WTC11 (cell line): ENCODE data around the gene PRELP. TPM values are rescaled to one million over a fixed set of nuclear protein-coding genes. Genes with fewer than 3 reads are reported as not detected.

Source experiments
- ATAC-seq: fragments of 200-7000 bp; cut with Tn5 transposase; 2 replicates; pipeline ENCODE4 v1.10.0; 2021; ENCODE audit warnings: mild to moderate bottlenecking, moderate library complexity
- CTCF ChIA-PET: fragments of 300-600 bp; sonication (Branson Sonifier 250); formaldehyde crosslinking; loops from one replicate; lab custom pipeline; 2021; ENCODE audit warnings: antibody characterized with exemption; lab: Charles Lee
- POLR2A ChIA-PET: fragments of 350-600 bp; sonication (Branson Sonifier 250); formaldehyde crosslinking; loops from one replicate; lab custom pipeline; 2021; ENCODE audit warnings: antibody characterized with exemption; lab: Charles Lee
- DNase-seq: peaks from one replicate; pipeline ENCODE4 v3.0.0; 2021; ENCODE audit warnings: low spot score
- H3K27ac Mint-ChIP-seq: 2 replicates; pipeline ENCODE4 v1.8.0; 2021; ENCODE audit warnings: mixed read lengths
- H3K27me3 Mint-ChIP-seq: 2 replicates; pipeline ENCODE4 v1.8.0; 2021; ENCODE audit warnings: low read depth, mild to moderate bottlenecking, moderate library complexity, mixed read lengths
- H3K36me3 Mint-ChIP-seq: 2 replicates; pipeline ENCODE4 v1.8.0; 2021; ENCODE audit warnings: mixed read lengths
- H3K4me1 Mint-ChIP-seq: 2 replicates; pipeline ENCODE4 v1.8.0; 2022; ENCODE audit warnings: mixed read lengths
- H3K4me3 Mint-ChIP-seq: 2 replicates; pipeline ENCODE4 v1.8.0; 2021; ENCODE audit warnings: mild to moderate bottlenecking, moderate library complexity, mixed read lengths
- H3K9me3 Mint-ChIP-seq: 2 replicates; pipeline ENCODE4 v1.8.0; 2021; ENCODE audit warnings: mixed read lengths
- AFF4 ChIP-seq: sonication (generic); formaldehyde crosslinking; IDR thresholded peaks from 2 replicates; pipeline ENCODE4 v1.8.1; 2023; ENCODE audit warnings: mild to moderate bottlenecking, missing genetic modification reagents, borderline replicate concordance
- AR ChIP-seq: fragments of 250-450 bp; sonication (Bioruptor Pico); IDR thresholded peaks from 2 replicates; pipeline ENCODE4 v1.9.0; 2021; ENCODE audit warnings: mild to moderate bottlenecking
- ATF3 ChIP-seq: sonication (generic); formaldehyde crosslinking; conservative IDR thresholded peaks from 2 replicates; pipeline ENCODE4 v1.8.1; 2022; ENCODE audit warnings: mild to moderate bottlenecking, missing genetic modification reagents
- EMX1 ChIP-seq: fragments of 250-450 bp; sonication (Bioruptor Pico); IDR thresholded peaks from 2 replicates; pipeline ENCODE4 v1.8.0; 2021; ENCODE audit warnings: mild to moderate bottlenecking
- ERG ChIP-seq: fragments of 250-450 bp; sonication (Bioruptor Pico); IDR thresholded peaks from 2 replicates; pipeline ENCODE4 v1.8.0; 2021; ENCODE audit warnings: mild to moderate bottlenecking
- SOX15 ChIP-seq: fragments of 250-450 bp; sonication (Bioruptor Pico); IDR thresholded peaks from 2 replicates; pipeline ENCODE4 v1.9.0; 2021; ENCODE audit warnings: mild to moderate bottlenecking
- STAT6 ChIP-seq: sonication (generic); formaldehyde crosslinking; conservative IDR thresholded peaks from 2 replicates; pipeline ENCODE4 v1.8.1; 2023; ENCODE audit warnings: mild to moderate bottlenecking, low read depth, missing genetic modification reagents, moderate library complexity
- TP53 ChIP-seq: sonication (generic); formaldehyde crosslinking; IDR thresholded peaks from 2 replicates; pipeline ENCODE4 v1.8.1; 2023; ENCODE audit warnings: mild to moderate bottlenecking, missing genetic modification reagents
- USF2 ChIP-seq: sonication (generic); formaldehyde crosslinking; IDR thresholded peaks from 2 replicates; pipeline ENCODE4 v1.8.1; 2023; ENCODE audit warnings: mild to moderate bottlenecking, missing genetic modification reagents, moderate library complexity
- ZMAT4 ChIP-seq: fragments of 250-450 bp; sonication (Bioruptor Pico); IDR thresholded peaks from 2 replicates; pipeline ENCODE4 v1.9.0; 2021; ENCODE audit warnings: mild to moderate bottlenecking
- ZNF121 ChIP-seq: sonication (generic); formaldehyde crosslinking; IDR thresholded peaks from 2 replicates; pipeline ENCODE4 v1.8.0; 2023; ENCODE audit warnings: missing genetic modification reagents
- ZNF219 ChIP-seq: sonication (generic); formaldehyde crosslinking; IDR thresholded peaks from 2 replicates; pipeline ENCODE4 v1.8.0; 2023; ENCODE audit warnings: missing genetic modification reagents, mild to moderate bottlenecking, borderline replicate concordance
- ZNF263 ChIP-seq: sonication (generic); formaldehyde crosslinking; IDR thresholded peaks from 2 replicates; pipeline ENCODE4 v1.8.1; 2022; ENCODE audit warnings: low read depth, mild to moderate bottlenecking, moderate library complexity, missing genetic modification reagents
- ZNF671 ChIP-seq: fragments of 250-450 bp; sonication (Bioruptor Pico); IDR thresholded peaks from 2 replicates; pipeline ENCODE4 v1.8.0; 2021; ENCODE audit warnings: mild to moderate bottlenecking
- ZSCAN18 ChIP-seq: fragments of 250-450 bp; sonication (Bioruptor Pico); IDR thresholded peaks from 2 replicates; pipeline ENCODE4 v2.1.2; 2022; ENCODE audit warnings: mild to moderate bottlenecking, moderate library complexity
- total RNA-seq: library from RNA; stranded (reverse); gene quantifications from 3 replicates; pipeline ENCODE4 v1.2.3, GENCODE V29; 2021

Gene PRELP
- total RNA-seq, 1 experiment from 2014 or later = 0.17 TPM

- no peak for DNase-seq
- POLR2A ChIA-PET = no interaction called here
- Mint-ChIP-seq H3K27ac (no peak overlapping the region), H3K4me3 (no peak overlapping the region), H3K4me1 (peaks cover 5% of the 10 kb centered on the region), H3K9me3 (no peaks in the 10 kb centered on the region), H3K27me3 (peaks cover 1% of the 10 kb centered on the region; the same call in 1 of the 2 replicates), H3K36me3 (no peaks in the 10 kb centered on the region)
- TF ChIP-seq USF2 = no peak
- TF ChIP-seq TP53 (CRISPR knock-in tag) = no peak
- TF ChIP-seq ZNF121 (CRISPR knock-in tag) = no peak
- CTCF ChIA-PET = interaction anchor here (0.6 kb wide), 1 partner anchor 77 kb away, joined by 3 read pairs; no protein-coding TSS in a partner anchor
- no peak for ATAC-seq
These were observed 48.2 kb upstream of the PRELP start for GRCh38 chr1:203427451-203427850.

- H3K4me3 Mint-ChIP-seq = no peak overlapping the region
These were observed 46.5 kb upstream of the PRELP start for GRCh38 chr1:203428981-203429599.

GRCh38 chr1:203435615-203436014, 40.0 kb upstream of the PRELP start:
- H3K4me1 Mint-ChIP-seq = peaks cover 8% of the 10 kb centered on the region
- DNase-seq (no peak), ATAC-seq (peak; percentile 72)
- POLR2A ChIA-PET = no interaction called here
- H3K4me3 Mint-ChIP-seq = no peak overlapping the region
- H3K27ac Mint-ChIP-seq = no peak overlapping the region
- H3K27me3 Mint-ChIP-seq = peaks cover 7% of the 10 kb centered on the region
- no peaks in the 10 kb centered on the region for H3K36me3 Mint-ChIP-seq
- CTCF ChIA-PET = interaction anchor here (1.0 to 1.3 kb wide), 2 partner anchors 40 to 93 kb away, joined by 4 read pairs; partner anchors contain the start of gene PRELP
- peaks cover 8% of the 10 kb centered on the region for H3K9me3 Mint-ChIP-seq
- TF ChIP-seq ZMAT4 (CRISPR knock-in tag) (no peak), EMX1 (CRISPR knock-in tag) (no peak), STAT6 (CRISPR knock-in tag) (no peak), AR (CRISPR knock-in tag) (no peak), ZNF671 (CRISPR knock-in tag) (no peak), ERG (CRISPR knock-in tag) (no peak), AFF4 (CRISPR knock-in tag) (no peak), ATF3 (no peak), SOX15 (CRISPR knock-in tag) (no peak)

More at GRCh38 chr1:203428981-203429599, 46.5 kb upstream of the PRELP start:
- H3K27me3 Mint-ChIP-seq = peaks cover 3% of the 10 kb centered on the region
- peaks cover 5% of the 10 kb centered on the region for H3K4me1 Mint-ChIP-seq
- H3K27ac Mint-ChIP-seq = no peak overlapping the region
- ATAC-seq = no peak
- no peaks in the 10 kb centered on the region for H3K36me3 Mint-ChIP-seq
- ChIA-PET POLR2A (no interaction called here), CTCF (no interaction called here)
- no peaks in the 10 kb centered on the region for H3K9me3 Mint-ChIP-seq
- TF ChIP-seq ZNF263 (CRISPR knock-in tag) (no peak), ZSCAN18 (CRISPR knock-in tag) (no peak), ZNF219 (no peak)
- DNase-seq = no peak
